Stimulated activated memory B cell treated with anti-CD40 and anti-IgM and Interleukin-4, amounts not matched to agents 10 μg/mL and 1 μg/mL and 100 μg/mL, for 72 hours (primary cell): ENCODE data around the gene SPARCL1.
"Not testable (repeated sequence)": the region's sequence is repeated elsewhere in the genome, so short reads cannot be mapped to it uniquely, and the experiment has no call there.

ENCODE experiments used
- ATAC-seq: fragments of 150-1000 bp; cut with Tn5 transposase; 2 replicates; pipeline ENCODE4 v1.10.0; 2021
- H3K27ac Mint-ChIP-seq: one replicate; pipeline ENCODE4 v1.8.0; 2022; ENCODE audit warnings: mild to moderate bottlenecking, mixed read lengths
- H3K27me3 Mint-ChIP-seq: one replicate; pipeline ENCODE4 v1.8.0; 2022; ENCODE audit warnings: mixed read lengths
- H3K36me3 Mint-ChIP-seq: one replicate; pipeline ENCODE4 v1.8.0; 2022; ENCODE audit warnings: mixed read lengths
- H3K4me1 Mint-ChIP-seq: one replicate; pipeline ENCODE4 v1.8.0; 2022; ENCODE audit warnings: mixed read lengths
- H3K4me3 Mint-ChIP-seq: one replicate; pipeline ENCODE4 v1.8.0; 2022; ENCODE audit warnings: mild to moderate bottlenecking, moderate library complexity, mixed read lengths
- H3K9me3 Mint-ChIP-seq: one replicate; pipeline ENCODE4 v1.8.0; 2022; ENCODE audit warnings: mixed read lengths

SPARCL1 gene

GRCh38 chr4:87497578-87497977, 31.6 kb downstream of the SPARCL1 start:
- H3K27me3 Mint-ChIP-seq: peaks cover 18% of the 10 kb centered on the region
- H3K36me3 Mint-ChIP-seq: no peaks in the 10 kb centered on the region
- no peaks in the 10 kb centered on the region for H3K9me3 Mint-ChIP-seq
- H3K4me1 Mint-ChIP-seq: peaks cover 18% of the 10 kb centered on the region
- no peak overlapping the region for H3K27ac Mint-ChIP-seq
- ATAC-seq: no peak
- no peak overlapping the region for H3K4me3 Mint-ChIP-seq

GRCh38 chr4:87497159-87497558, 32.0 kb downstream of the SPARCL1 start:
- Mint-ChIP-seq H3K4me1 (peaks cover 18% of the 10 kb centered on the region), H3K4me3 (no peak overlapping the region), H3K27ac (no peak overlapping the region), H3K27me3 (peaks cover 14% of the 10 kb centered on the region), H3K36me3 (no peaks in the 10 kb centered on the region), H3K9me3 (no peaks in the 10 kb centered on the region)
- no peak for ATAC-seq

GRCh38 chr4:87493115-87493514, 36.1 kb downstream of the SPARCL1 start:
- Mint-ChIP-seq H3K27me3 (no peaks in the 10 kb centered on the region), H3K4me3 (no peak overlapping the region), H3K4me1 (peaks cover under 1% of the 10 kb centered on the region), H3K36me3 (peaks cover 4% of the 10 kb centered on the region), H3K27ac (no peak overlapping the region), H3K9me3 (no peaks in the 10 kb centered on the region)
- ATAC-seq: no peak

- H3K27ac Mint-ChIP-seq, ATAC-seq: not testable (repeated sequence)
Measured at GRCh38 chr4:87491851-87492250, 37.3 kb downstream of the SPARCL1 start.

GRCh38 chr4:87491436-87491835, 37.7 kb downstream of the SPARCL1 start:
- Mint-ChIP-seq H3K4me3 (no peak overlapping the region), H3K4me1 (no peaks in the 10 kb centered on the region), H3K36me3 (peaks cover 17% of the 10 kb centered on the region), H3K27ac (no peak overlapping the region), H3K9me3 (no peaks in the 10 kb centered on the region), H3K27me3 (no peaks in the 10 kb centered on the region)
- no peak for ATAC-seq

More at GRCh38 chr4:87491851-87492250, 37.3 kb downstream of the SPARCL1 start:
- H3K9me3 Mint-ChIP-seq, H3K27me3 Mint-ChIP-seq, H3K4me3 Mint-ChIP-seq, H3K4me1 Mint-ChIP-seq: not testable (repeated sequence)
- H3K36me3 Mint-ChIP-seq: peaks cover 17% of the 10 kb centered on the region

GRCh38 chr4:87490664-87491369, 38.4 kb downstream of the SPARCL1 start:
- peaks cover 17% of the 10 kb centered on the region for H3K36me3 Mint-ChIP-seq
- H3K4me1 Mint-ChIP-seq: no peaks in the 10 kb centered on the region
- peaks cover 4% of the 10 kb centered on the region for H3K9me3 Mint-ChIP-seq
- no peaks in the 10 kb centered on the region for H3K27me3 Mint-ChIP-seq
- no peak overlapping the region for H3K4me3 Mint-ChIP-seq
- no peak overlapping the region for H3K27ac Mint-ChIP-seq
- ATAC-seq: no peak

- no peaks in the 10 kb centered on the region for H3K4me1 Mint-ChIP-seq
- peaks cover 17% of the 10 kb centered on the region for H3K36me3 Mint-ChIP-seq
- no peak overlapping the region for H3K4me3 Mint-ChIP-seq
- no peak for ATAC-seq
- H3K9me3 Mint-ChIP-seq: peaks cover 4% of the 10 kb centered on the region
- H3K27me3 Mint-ChIP-seq: no peaks in the 10 kb centered on the region
- H3K27ac Mint-ChIP-seq: no peak overlapping the region
Measured at GRCh38 chr4:87489678-87490077, 39.5 kb downstream of the SPARCL1 start.

GRCh38 chr4:87488666-87489065, 40.5 kb downstream of the SPARCL1 start:
- ATAC-seq, H3K9me3 Mint-ChIP-seq, H3K4me3 Mint-ChIP-seq, H3K27me3 Mint-ChIP-seq, H3K4me1 Mint-ChIP-seq, H3K27ac Mint-ChIP-seq: not testable (repeated sequence)
- peaks cover 17% of the 10 kb centered on the region for H3K36me3 Mint-ChIP-seq

GRCh38 chr4:87483247-87483646, 45.9 kb downstream of the SPARCL1 start:
- not testable (repeated sequence) for H3K27ac Mint-ChIP-seq, H3K4me3 Mint-ChIP-seq, H3K4me1 Mint-ChIP-seq, H3K27me3 Mint-ChIP-seq, H3K9me3 Mint-ChIP-seq, ATAC-seq
- H3K36me3 Mint-ChIP-seq: peaks cover 18% of the 10 kb centered on the region

- no peaks in the 10 kb centered on the region for H3K4me1 Mint-ChIP-seq
- peaks cover 7% of the 10 kb centered on the region for H3K9me3 Mint-ChIP-seq
- no peak overlapping the region for H3K27ac Mint-ChIP-seq
- no peak overlapping the region for H3K4me3 Mint-ChIP-seq
- no peaks in the 10 kb centered on the region for H3K27me3 Mint-ChIP-seq
- peaks cover 4% of the 10 kb centered on the region for H3K36me3 Mint-ChIP-seq
- ATAC-seq: no peak
Measured at GRCh38 chr4:87481377-87481776, 47.8 kb downstream of the SPARCL1 start.

GRCh38 chr4:87478732-87479250, 50.4 kb downstream of the SPARCL1 start:
- ATAC-seq: no peak
- Mint-ChIP-seq H3K36me3 (peaks cover 4% of the 10 kb centered on the region), H3K4me1 (no peaks in the 10 kb centered on the region), H3K27ac (no peak overlapping the region), H3K27me3 (no peaks in the 10 kb centered on the region), H3K4me3 (no peak overlapping the region), H3K9me3 (peaks cover 3% of the 10 kb centered on the region)

GRCh38 chr4:87476934-87477333, 52.2 kb downstream of the SPARCL1 start:
- ATAC-seq: no peak
- Mint-ChIP-seq H3K27me3 (no peaks in the 10 kb centered on the region), H3K4me1 (no peaks in the 10 kb centered on the region), H3K4me3 (no peak overlapping the region), H3K9me3 (no peaks in the 10 kb centered on the region), H3K36me3 (no peaks in the 10 kb centered on the region), H3K27ac (no peak overlapping the region)

- no peaks in the 10 kb centered on the region for H3K36me3 Mint-ChIP-seq
- H3K4me3 Mint-ChIP-seq: no peak overlapping the region
- H3K4me1 Mint-ChIP-seq: no peaks in the 10 kb centered on the region
- H3K9me3 Mint-ChIP-seq: no peaks in the 10 kb centered on the region
- no peak overlapping the region for H3K27ac Mint-ChIP-seq
- ATAC-seq: no peak
- no peaks in the 10 kb centered on the region for H3K27me3 Mint-ChIP-seq
Measured at GRCh38 chr4:87469390-87469789, 59.8 kb downstream of the SPARCL1 start.

GRCh38 chr4:87465739-87466366, 63.3 kb downstream of the SPARCL1 start:
- Mint-ChIP-seq H3K9me3 (no peaks in the 10 kb centered on the region), H3K27me3 (no peaks in the 10 kb centered on the region), H3K4me3 (no peak overlapping the region), H3K36me3 (no peaks in the 10 kb centered on the region), H3K27ac (no peak overlapping the region), H3K4me1 (no peaks in the 10 kb centered on the region)
- ATAC-seq: no peak

GRCh38 chr4:87462102-87462501, 67.1 kb downstream of the SPARCL1 start:
- H3K4me1 Mint-ChIP-seq: no peaks in the 10 kb centered on the region

GRCh38 chr4:87461281-87461700, 67.9 kb downstream of the SPARCL1 start:
- Mint-ChIP-seq H3K27ac (no peak overlapping the region), H3K27me3 (no peaks in the 10 kb centered on the region), H3K4me3 (no peak overlapping the region), H3K9me3 (peaks cover 5% of the 10 kb centered on the region), H3K4me1 (no peaks in the 10 kb centered on the region), H3K36me3 (peaks cover 24% of the 10 kb centered on the region)
- no peak for ATAC-seq

More at GRCh38 chr4:87462102-87462501, 67.1 kb downstream of the SPARCL1 start:
- Mint-ChIP-seq H3K27ac (no peak overlapping the region), H3K9me3 (peaks cover 5% of the 10 kb centered on the region), H3K4me3 (no peak overlapping the region), H3K36me3 (peaks cover 24% of the 10 kb centered on the region), H3K27me3 (no peaks in the 10 kb centered on the region)
- ATAC-seq: no peak
